ENCODE data around the gene CAVIN1.
"Not testable (repeated sequence)": the region's sequence is repeated elsewhere in the genome, so short reads cannot be mapped to it uniquely, and the experiment has no call there.

The CAVIN1 gene

GRCh38 chr17:42442196-42442565 lies 19.1 kb upstream of the CAVIN1 start:
- Mint-ChIP-seq H3K9me3 (no peaks in the 10 kb centered on the region), H3K4me3 (peak overlapping the region; percentile 25), H3K27ac (peak overlapping the region; percentile 65), H3K36me3 (no peaks in the 10 kb centered on the region), H3K4me1 (peaks cover 20% of the 10 kb centered on the region)
- DNase-seq (ENCODE audit: low spot score in 2 of 2) (no peak), ATAC-seq (no peak)

DNA sequence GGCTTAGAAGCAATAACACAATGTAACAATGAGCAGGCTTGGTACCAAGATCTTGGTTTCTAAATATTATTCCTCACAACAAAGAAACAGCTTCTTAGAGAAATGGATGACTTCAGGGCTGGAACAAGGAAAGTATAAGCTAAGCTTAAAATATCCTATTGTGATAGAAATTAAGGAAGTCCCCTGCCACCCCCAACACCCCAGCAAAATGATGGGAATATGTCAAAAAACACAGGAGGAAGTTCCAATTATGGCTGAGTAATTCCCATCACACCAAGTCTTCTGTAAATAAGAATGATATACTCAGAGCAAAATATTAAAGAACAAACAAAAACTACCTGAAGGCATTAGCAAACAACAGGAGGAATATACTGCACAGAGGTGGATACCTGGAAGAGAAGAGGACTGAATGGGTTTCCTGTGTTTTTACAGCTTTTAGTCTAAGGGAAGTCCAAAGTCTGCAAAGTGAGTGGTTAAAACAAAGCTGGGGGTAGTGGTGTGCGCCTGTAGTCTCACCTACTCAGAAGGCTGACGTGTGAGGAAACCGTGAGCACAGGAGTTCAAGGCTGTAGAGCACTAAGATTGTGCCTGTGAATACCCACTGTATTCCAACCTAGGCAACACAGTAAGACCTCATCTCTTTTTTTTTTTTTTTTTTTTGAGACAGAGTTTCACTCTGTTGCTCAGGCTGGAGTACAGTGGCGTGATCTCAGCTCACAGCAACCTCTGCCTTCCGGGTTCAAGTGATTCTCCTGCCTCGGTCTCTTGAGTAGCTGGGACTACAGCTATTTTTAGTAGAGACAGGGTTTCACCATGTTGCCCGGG lies 18.5 kb upstream of the CAVIN1 start:
- peak overlapping the region; percentile 25 for H3K4me3 Mint-ChIP-seq
- DNase-seq (ENCODE audit: low spot score in 2 of 2) (no peak), ATAC-seq (peak; percentile 66)
- peak overlapping the region; percentile 65 for H3K27ac Mint-ChIP-seq
- no peaks in the 10 kb centered on the region for H3K36me3 Mint-ChIP-seq
- peaks cover 18% of the 10 kb centered on the region for H3K4me1 Mint-ChIP-seq
- no peaks in the 10 kb centered on the region for H3K9me3 Mint-ChIP-seq

DNA sequence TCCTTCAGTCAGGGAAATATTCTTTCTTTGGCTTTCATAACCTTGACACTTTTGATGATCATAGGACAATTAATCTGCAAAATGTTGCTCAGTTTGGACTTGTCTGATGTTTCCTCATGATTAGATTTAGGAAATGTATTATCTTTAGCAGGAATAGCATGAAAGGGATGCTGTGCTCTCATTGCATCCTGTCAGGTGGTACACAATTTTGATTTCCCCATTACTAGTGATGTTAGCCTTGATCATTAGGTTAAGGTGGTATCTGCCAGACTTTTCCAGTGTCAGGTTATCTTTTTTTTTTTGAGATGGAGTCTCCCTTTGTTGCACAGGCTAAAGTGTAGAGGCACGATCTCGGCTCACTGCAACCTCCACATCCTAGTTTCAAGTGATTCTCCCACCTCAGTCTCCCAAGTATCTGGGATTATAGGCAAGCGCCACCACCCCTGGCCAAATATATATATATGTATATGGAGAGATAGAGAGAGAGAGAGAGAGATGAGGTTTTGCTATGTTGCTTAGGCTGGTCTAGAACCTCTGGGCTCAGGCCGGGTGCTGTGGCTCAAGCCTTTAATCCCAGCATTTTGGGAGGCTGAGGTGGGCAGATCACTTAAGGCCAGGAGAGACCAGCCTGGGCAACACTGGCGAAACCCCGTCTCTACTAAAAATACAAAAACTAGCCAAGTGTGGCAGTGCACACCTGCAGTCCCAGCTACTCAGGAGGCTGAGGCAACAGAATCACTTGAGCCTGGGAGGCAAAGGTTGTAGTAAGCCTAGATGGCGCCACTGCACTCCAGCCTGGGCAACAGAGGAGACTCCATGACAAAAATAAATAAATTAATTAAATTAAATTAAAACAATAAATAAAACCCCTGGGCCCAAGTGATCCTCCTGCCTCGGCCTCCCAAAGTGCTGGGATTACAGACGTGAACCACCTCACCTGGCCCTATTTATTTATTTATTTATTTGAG lies 15.8 kb upstream of the CAVIN1 start:
- Mint-ChIP-seq H3K4me3 (no peak overlapping the region), H3K36me3 (no peaks in the 10 kb centered on the region), H3K4me1 (peaks cover 13% of the 10 kb centered on the region), H3K9me3 (no peaks in the 10 kb centered on the region), H3K27ac (no peak overlapping the region)
- no peak for ATAC-seq
- DNase-seq (ENCODE audit: low spot score in 2 of 2), result peak in 1 of 2 donors; percentile 54

DNA sequence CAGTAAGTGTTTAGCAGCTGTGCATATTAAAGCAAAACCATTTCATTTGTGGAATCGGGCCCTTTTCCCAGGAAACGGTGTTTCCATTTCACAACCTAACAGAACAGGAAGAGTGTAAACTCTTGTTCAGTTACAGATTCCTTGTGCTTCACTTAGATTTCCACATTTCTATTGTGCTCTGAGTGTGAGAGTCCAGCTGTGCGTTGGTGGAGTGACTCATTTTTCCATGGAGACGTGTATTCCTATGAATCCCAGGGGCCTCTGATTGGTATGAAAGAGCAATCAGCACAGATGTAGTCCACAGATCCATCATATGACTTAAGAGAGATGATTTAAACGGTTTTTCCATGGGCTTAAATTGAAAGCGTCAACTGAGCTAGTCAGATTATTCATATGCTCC lies 13.3 kb upstream of the CAVIN1 start:
- no peak overlapping the region for H3K4me3 Mint-ChIP-seq
- H3K27ac Mint-ChIP-seq, result no peak overlapping the region
- DNase-seq (ENCODE audit: low spot score in 2 of 2) (no peak), ATAC-seq (no peak)
- no peaks in the 10 kb centered on the region for H3K9me3 Mint-ChIP-seq
- H3K4me1 Mint-ChIP-seq, result peaks cover 2% of the 10 kb centered on the region
- no peaks in the 10 kb centered on the region for H3K36me3 Mint-ChIP-seq

- Mint-ChIP-seq H3K27ac (no peak overlapping the region), H3K9me3 (no peaks in the 10 kb centered on the region), H3K36me3 (no peaks in the 10 kb centered on the region), H3K4me3 (no peak overlapping the region), H3K4me1 (no peaks in the 10 kb centered on the region)
- ATAC-seq (no peak), DNase-seq (ENCODE audit: low spot score in 2 of 2) (no peak)
Observed at GRCh38 chr17:42431758-42432161, 8.7 kb upstream of the CAVIN1 start.

DNA sequence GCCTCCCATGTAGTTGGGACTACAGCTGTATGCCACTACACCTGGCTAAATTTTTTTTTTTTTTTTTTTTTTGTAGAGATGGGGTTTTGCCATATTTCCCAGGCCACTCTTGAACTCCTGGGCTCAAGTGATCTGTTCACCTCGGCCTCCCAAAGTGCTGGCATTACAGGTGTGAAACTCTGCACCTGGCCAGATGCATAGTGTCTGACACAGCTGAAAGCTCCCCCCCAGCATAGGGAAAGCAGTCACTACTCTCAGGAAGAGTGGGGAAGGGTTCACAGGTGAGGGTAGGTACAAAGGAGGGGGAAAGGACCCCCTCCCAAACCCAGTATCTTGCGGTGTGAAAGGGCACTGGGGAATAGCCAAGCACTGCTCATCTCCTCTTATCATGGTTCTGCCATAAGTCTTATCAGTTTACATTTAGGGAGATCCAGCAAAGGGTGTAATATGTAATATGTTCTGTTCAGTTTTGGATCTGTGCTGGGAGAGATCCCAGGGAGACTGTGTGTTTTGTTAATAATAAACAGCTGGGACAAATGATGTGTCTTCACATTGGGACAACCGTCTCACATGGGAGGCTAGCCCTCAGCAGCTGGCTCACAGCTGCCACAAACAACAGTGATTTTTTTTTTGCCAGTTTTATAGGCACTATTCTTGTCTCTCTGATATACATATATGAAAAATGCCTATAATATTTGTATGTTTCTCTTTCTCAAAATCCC lies 6.8 kb upstream of the CAVIN1 start:
- ATAC-seq, result no peak
- no peaks in the 10 kb centered on the region for H3K4me1 Mint-ChIP-seq
- DNase-seq (ENCODE audit: low spot score in 2 of 2), result no peak
- H3K36me3 Mint-ChIP-seq, result no peaks in the 10 kb centered on the region
- H3K27ac Mint-ChIP-seq, result no peak overlapping the region
- no peaks in the 10 kb centered on the region for H3K9me3 Mint-ChIP-seq
- H3K4me3 Mint-ChIP-seq, result no peak overlapping the region

DNA sequence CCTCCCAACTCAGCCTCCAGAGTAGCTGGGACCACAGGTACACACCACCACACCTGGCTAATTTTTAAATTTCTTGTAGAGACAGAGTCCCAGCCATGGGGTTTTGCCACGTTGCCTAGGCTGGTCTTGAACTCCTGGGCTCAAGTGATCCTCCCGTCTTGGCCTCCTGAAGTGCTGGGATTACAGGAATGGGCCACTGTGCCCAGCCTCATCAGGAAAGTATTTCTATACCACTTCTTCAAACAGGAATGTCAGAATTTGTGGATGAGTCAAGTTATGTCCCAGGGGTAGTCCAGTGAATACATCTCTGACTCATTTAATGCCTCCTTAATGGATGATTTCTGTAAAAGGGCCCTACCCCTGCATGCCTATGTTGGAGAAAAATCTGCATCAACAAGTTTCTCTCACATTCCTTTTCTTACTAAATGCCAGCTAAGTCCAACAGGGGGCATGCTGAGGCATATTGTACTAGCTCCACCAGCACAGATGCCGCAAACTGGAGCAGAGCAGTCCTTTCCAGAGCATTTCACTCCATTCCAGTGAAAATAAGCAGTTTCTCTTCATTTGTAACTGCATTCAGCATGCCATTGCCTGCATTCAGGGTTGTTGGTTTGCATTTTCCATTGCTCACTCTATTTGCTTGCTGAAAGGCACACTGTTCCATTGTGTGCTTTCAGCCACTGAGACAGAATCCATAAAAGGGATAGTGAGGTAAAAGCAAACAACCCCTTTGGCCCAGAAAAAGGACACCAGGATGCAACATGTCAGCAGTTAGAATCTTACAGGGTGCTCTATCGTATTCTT lies 5.3 kb upstream of the CAVIN1 start:
- Mint-ChIP-seq H3K4me3 (no peak overlapping the region), H3K4me1 (no peaks in the 10 kb centered on the region), H3K36me3 (no peaks in the 10 kb centered on the region), H3K9me3 (no peaks in the 10 kb centered on the region), H3K27ac (no peak overlapping the region)
- ATAC-seq (peak; percentile 65), DNase-seq (ENCODE audit: low spot score in 2 of 2) (no peak)

DNA sequence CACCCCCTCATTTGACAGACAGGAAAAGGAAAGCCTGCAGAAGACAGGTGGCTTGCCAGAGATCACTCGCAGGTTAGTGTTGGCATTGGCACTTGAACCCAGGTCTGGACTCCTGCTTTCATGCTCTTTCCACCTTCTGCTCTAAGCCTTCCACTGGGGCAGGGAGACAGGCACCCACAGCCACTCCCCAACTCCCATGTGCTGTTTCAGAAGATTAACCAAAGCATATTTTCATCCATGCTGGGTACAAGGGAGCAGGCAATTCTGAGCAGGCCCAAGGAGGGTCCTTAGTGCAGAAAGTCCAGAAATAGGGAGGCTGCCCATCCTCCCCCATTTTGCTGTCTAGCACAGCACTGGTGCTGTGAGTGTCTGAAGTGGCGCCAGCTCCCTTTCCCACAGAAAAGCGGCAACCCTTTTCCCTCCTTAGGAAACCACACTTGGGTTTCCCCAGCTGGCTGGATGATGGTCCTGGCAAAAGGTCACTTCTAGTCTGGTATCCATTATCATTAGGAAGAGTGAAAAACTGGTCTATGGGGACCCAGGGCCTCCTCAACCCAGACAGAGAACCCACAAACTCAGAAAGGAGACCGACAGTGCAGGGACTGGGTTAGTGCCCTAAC lies 2.0 kb upstream of the CAVIN1 start:
- H3K9me3 Mint-ChIP-seq, result no peaks in the 10 kb centered on the region
- H3K4me1 Mint-ChIP-seq, result peaks cover 23% of the 10 kb centered on the region
- ATAC-seq (no peak), DNase-seq (ENCODE audit: low spot score in 2 of 2) (no peak)
- H3K36me3 Mint-ChIP-seq, result no peaks in the 10 kb centered on the region
- no peak overlapping the region for H3K27ac Mint-ChIP-seq
- no peak overlapping the region for H3K4me3 Mint-ChIP-seq

GRCh38 chr17:42423766-42424165 lies 710 bp upstream of the CAVIN1 start:
- DNase-seq (ENCODE audit: low spot score in 2 of 2) (no peak), ATAC-seq (no peak)
- Mint-ChIP-seq H3K4me1 (peaks cover 31% of the 10 kb centered on the region), H3K4me3 (peak overlapping the region; percentile 78), H3K36me3 (no peaks in the 10 kb centered on the region), H3K27ac (no peak overlapping the region), H3K9me3 (no peaks in the 10 kb centered on the region)

- no peaks in the 10 kb centered on the region for H3K9me3 Mint-ChIP-seq
- peak overlapping the region; percentile 78 for H3K4me3 Mint-ChIP-seq
- no peak overlapping the region for H3K27ac Mint-ChIP-seq
- DNase-seq (ENCODE audit: low spot score in 2 of 2) (no peak), ATAC-seq (peak; percentile 77)
- H3K4me1 Mint-ChIP-seq, result peaks cover 31% of the 10 kb centered on the region
- no peaks in the 10 kb centered on the region for H3K36me3 Mint-ChIP-seq
Observed at GRCh38 chr17:42422412-42422957, 571 bp downstream of the CAVIN1 start.

GRCh38 chr17:42421507-42422338 lies 1.3 kb downstream of the CAVIN1 start:
- peak overlapping the region; percentile 78 for H3K4me3 Mint-ChIP-seq
- ATAC-seq, result peak; percentile 66
- H3K9me3 Mint-ChIP-seq, result no peaks in the 10 kb centered on the region
- DNase-seq (ENCODE audit: low spot score in 2 of 2), result no peak
- H3K27ac Mint-ChIP-seq, result no peak overlapping the region
- no peaks in the 10 kb centered on the region for H3K36me3 Mint-ChIP-seq
- H3K4me1 Mint-ChIP-seq, result peaks cover 31% of the 10 kb centered on the region

DNA sequence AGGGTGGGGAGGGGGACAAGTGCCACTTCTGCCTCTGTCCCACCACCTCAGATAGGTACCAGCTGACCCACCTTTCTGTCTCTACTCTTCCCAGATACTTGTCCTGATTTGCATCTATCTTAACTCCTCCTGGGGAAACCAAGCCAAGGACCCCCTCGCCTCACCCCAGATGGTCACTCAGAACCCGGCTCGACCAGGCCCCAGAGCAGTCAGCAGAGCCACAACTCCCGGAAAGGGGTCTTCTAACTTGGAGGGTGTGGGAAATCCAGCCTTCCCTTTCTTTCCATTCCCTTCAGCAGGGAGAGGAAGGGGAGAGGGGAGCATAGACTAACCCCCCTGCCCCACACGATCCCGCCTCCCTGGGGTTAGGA lies 1.9 kb downstream of the CAVIN1 start:
- H3K4me3 Mint-ChIP-seq, result peak overlapping the region; percentile 78
- DNase-seq (ENCODE audit: low spot score in 2 of 2) (no peak), ATAC-seq (no peak)
- H3K4me1 Mint-ChIP-seq, result peaks cover 31% of the 10 kb centered on the region
- no peaks in the 10 kb centered on the region for H3K9me3 Mint-ChIP-seq
- peaks cover 4% of the 10 kb centered on the region for H3K36me3 Mint-ChIP-seq
- H3K27ac Mint-ChIP-seq, result no peak overlapping the region

DNA sequence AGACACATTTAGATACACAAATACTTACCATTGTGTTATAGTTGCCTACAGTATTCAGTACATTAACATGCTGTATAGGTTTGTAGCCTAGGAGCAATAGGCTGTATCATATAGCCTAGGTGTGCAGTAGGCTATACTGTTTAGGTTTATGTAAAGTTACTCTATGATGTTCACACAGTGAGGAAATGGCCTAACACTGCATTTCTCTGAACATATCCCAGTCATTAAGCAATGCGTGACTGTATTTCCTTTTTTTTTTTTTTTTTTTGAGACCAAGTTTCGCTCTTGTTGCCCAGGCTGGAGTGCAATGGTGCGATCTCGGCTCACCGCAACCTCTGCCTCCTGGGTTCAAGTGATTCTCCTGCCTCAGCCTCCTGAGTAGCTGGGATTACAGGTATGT lies 5.1 kb downstream of the CAVIN1 start:
- not testable (repeated sequence) for H3K4me3 Mint-ChIP-seq; H3K9me3 Mint-ChIP-seq; H3K36me3 Mint-ChIP-seq; ATAC-seq; H3K27ac Mint-ChIP-seq; DNase-seq (ENCODE audit: low spot score in 2 of 2)
- H3K4me1 Mint-ChIP-seq, result peaks cover 35% of the 10 kb centered on the region

All from stimulated activated effector memory CD8-positive, alpha-beta T cell treated with anti-CD3 and anti-CD28 coated beads, Interleukin-12 subunit alpha, Interleukin-12 subunit beta, amount 100 ng/mL, for 72 hours (primary cell).